Activated naive CD4-positive, alpha-beta T cell treated with anti-CD3 and anti-CD28 coated beads, Interleukin-2, amount 50 U/mL, for 16 hours (primary cell): ENCODE results near the gene PTPN21.
"Not testable (repeated sequence)": the region's sequence is repeated elsewhere in the genome, so short reads cannot be mapped to it uniquely, and the experiment has no call there.

Experiments
- DNase-seq: peaks from one replicate; pipeline ENCODE4 v3.0.0-alpha.2; 2020

PTPN21 gene

DNA sequence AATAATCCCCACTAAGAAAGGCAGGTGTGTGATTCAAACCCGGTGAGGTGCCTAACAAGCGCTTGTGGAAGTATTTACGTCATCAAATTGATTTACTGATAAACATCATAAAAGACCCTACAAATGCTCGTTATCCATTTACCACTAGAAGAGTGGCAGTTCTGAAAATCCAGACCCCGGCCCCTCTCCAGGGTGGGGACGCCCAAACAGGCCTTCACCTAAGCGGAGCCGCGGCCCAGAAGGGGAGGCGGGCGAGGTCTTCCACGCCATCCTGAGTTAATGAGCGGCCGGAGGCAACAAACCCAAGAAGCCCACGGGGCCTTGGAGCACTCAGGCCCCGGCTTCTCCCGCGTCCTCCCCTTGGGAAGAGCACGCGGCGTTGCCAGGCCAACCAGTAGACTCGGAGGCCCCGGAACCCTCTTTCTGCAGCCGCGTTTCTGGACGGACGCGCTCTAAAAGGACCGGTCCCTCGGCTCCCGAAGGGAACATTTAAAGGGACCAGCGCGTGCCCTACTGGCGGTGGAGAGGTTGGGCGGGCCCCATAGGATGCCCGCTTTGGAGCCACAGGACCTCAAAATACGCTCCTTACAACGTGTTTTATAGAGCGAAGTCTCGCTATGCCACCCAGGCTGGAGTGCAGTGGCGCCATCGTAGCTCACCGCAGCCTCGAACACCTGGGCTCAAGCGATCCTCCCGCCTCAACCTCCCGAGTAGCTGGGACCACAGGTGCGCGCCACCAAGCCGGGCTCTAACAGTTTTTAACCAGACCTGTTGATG is 3.5 kb downstream of the PTPN21 start:
- DNase-seq, result peak; percentile 60

DNA sequence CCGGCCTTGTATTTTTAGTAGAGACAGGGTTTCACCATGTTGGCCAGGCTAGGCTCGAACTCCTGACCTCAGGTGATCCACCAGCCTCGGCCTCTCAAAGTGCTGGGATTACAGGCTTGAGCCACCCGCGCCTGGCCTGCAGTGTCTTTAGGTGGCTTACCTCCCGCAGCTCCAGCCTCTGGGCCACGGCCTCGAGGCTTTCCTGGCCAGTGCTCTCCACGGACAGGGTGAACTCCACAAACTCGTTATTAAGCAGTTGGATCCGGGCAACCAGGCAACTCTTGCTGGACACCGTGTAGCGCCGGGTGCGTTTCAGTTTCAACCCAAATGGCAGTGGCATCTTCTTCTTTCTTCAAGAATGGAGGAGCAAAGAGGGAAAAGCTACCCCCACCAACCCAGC is 4.7 kb downstream of the PTPN21 start:
- no peak for DNase-seq

DNA sequence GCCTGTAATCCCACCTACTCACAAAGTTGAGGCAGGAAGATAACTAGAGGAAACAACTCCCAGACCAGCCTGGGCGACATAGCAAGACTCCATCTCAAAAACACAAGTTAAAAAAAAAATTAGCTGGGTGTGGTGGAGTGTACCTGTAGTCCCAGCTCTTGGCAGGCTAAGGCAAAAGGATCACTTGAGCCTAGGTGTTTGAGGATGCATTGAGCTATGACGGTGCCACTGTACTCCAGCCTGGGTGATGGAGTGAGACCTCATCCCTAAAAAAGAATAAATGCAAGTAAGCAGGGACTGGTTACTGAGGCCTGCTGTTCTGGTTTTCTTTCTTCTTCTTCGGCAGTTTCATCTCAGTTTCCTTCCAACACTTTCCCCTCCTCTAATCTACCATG is 7.4 kb downstream of the PTPN21 start:
- DNase-seq, result no peak

DNA sequence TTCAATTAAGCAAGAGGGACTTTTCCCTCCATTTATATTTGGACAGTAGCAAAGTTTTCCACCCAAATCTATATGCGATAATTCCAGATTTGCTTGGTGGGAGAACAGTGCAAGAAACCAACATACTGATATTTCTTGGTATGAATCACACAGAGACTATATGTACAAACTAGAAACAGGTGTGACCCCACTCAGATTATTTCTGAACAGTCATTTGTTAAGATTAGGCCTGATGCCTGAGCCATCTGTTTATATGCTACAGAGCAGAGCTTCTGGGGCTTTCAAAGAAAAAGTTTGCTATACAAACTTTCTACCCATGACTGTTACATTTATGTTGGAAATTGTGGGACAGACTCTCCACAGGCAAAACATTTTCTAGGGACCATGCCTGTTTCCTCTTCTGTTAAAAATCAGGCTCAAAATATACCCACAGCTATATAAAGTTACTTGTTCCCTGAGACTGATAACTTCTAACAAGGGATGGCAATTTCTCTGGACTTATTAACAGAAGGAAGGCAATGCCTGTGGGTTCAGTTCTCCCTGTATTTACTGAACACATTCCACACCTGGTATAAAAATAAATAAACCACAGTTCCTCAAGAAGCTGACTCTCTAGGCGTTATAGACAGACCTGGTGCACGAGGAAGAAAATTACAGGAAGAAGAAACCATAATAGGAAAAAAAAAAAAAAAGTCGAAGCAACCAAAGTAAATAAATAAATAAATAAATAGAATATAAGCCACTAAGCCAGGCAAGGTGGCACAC is 8.0 kb downstream of the PTPN21 start:
- DNase-seq, result no peak

DNA sequence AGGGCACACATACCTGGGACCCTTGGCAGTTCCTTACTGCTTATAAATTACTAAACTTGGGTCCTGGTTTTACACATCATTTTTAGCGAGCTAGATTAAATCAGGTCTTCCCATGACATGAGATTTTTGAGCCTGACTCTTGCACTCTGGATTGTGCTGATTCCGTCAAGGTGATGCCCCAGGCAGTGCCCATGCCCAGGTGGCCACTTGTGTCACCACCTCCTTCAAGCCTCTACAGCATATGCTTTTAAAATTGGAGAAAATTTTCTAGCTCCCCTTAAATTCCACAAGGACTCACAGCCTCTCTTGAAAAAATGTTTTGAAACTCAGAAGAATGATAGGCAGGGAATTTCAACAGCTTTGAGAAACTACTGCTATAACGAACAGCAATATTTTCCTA is 9.6 kb downstream of the PTPN21 start:
- no peak for DNase-seq

DNA sequence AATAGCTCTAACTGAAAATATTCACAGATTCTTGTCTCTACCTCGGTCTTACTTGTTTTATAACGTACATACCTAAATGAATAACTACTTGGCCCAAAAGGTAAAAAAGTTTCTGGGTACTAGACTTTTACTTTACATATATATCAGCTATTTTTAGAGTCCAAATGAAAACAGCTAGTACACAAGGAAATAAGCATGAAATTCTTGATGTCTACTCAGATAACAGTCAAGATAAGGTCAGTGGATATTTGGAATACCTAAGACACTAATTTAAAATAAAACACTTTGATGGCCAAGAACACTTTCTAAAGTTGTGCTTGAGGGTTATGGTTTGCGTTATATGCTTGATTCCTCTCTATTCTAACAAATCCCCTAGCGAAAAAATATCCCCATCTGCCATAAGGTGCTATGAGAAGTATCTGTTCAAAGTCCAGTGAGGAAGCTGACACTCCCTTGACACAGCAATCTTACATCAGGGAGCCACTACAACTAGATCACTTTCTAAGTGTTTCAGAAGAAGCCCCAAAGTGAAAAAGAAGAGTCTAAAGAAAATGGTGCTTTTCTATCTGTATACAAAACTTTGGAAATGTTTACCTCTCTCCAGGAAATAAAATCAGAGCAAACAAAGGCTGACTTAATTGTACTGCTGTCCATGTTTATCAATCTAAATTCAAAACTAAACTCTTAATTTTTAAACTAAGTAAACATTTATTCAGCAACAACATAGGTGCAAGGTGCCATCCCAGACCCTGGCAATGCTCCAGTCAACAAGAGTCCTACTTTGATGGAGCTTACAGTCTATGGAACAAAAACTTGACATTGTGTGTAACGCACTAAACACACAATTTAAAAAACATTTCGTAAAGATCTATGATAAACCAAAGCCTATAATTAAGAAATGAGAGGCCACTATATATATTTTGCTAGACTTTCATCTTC is 11.7 kb downstream of the PTPN21 start:
- no peak for DNase-seq

DNA sequence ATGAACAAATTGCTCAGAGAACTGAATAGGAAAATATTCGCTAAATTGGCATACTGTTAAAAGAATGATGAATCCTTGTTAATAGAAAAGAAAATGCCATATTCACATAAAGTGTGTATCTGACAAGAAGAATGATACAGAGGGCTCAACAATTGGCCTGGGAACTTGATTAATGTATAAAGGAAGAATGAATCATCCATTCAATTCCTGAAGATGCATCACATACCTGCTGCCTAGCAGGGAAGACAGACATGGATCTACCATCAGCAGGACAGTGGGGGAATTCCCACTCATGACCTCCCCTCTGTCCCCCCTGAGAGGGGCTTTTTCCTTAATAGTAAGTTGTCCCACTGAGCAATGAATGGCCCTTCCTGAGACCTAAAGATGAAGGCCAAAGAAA is 13.5 kb downstream of the PTPN21 start:
- DNase-seq, result no peak

DNA sequence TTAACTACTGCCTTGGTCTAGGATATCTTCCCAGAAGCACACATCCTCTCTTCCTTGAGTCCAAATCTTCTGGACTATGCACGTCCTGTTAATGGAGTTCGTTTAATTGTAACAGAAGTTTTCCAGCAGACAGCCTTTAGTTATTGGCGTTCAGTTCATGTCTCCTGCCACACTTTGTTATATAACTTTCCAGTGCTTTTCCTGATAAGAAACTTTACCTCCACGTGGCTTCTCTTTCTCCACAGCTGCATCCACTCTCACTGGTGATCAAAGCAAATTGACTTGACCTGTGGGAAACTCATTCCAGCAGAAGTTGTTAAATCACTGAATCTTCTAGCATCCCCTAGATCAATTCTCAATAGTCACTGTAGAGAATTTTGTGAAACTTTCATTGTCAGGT is 19.0 kb downstream of the PTPN21 start:
- no peak for DNase-seq

DNA sequence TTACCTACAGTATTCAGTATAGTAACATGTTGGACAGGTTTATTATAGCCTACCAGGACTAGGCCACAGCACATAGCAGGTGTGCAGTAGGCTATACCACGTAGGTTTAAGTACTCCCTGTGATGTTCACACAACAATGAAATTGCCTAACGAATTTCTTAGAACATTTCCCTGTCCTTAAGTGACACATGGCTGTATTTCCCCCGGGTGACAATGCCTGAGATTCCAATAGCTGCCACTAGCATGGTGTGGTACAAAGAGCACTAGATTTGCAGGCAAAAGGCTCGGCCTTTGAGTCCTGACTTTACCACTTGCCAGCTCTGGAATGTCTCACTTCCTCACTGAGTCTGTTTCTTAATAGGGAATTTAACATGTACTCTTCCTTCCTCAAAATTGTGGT is 19.7 kb downstream of the PTPN21 start:
- DNase-seq, result no peak

DNA sequence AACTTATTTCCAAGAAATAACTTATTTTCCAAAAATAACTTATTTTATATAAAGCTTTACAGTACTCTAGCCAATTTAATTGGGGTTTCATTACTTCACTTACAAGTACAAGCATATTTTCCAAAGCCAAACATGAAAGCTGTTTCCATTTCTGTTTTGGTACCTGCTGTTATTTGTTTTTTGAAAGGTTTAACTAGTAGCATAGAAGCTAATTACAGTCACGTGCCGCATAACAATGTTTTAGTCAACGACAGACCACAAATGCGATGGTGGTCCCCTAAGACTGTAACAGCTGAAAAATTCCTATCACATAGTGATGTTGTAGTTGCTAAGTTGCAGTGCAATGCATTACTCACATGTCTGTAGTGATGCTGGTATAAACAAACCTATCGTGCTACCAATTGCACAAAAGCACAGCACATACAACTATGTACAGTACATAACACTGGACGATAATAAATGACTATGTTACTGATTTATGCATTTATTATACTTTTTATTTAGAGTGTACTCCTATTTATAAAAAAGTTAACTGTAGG is 21.7 kb downstream of the PTPN21 start:
- DNase-seq, result no peak

DNA sequence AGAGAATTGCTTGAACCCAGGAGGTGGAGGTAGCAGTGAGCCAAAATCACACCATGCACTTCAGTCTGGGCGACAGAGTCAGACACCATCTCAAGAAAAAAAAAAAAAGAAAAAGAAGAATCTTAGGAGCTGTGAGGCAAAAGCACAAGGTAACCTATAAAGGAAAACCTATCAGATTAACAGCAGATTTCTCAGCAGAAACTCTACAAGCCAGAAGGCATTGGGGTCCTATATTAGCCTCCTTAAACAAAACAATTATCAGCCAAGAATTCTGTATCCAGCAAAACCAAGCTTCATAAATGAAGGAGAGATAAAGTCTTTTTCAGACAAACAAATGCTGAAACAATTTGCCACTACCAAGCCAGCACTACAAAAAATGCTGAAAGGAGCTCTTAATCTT is 24.9 kb downstream of the PTPN21 start:
- DNase-seq, result not testable (repeated sequence)

DNA sequence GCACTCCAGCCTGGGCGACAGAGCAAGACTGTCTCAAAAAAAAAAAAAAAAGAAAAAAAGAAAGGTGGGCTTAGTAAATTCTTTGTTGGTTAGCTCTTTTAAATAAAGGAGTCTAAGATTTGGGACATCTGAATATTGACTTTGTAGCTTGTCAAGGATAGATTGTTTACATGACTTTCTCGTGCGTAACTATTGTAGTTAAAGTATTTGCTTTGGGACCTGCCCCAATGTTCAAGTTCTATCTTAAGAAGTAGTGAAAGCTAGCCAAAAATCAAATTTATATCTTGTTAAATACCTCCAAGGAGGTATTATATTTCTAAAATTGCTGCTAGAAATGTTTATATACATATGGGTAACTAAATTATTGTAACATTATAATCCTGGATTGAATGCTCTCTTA is 32.4 kb downstream of the PTPN21 start:
- DNase-seq, result no peak

DNA sequence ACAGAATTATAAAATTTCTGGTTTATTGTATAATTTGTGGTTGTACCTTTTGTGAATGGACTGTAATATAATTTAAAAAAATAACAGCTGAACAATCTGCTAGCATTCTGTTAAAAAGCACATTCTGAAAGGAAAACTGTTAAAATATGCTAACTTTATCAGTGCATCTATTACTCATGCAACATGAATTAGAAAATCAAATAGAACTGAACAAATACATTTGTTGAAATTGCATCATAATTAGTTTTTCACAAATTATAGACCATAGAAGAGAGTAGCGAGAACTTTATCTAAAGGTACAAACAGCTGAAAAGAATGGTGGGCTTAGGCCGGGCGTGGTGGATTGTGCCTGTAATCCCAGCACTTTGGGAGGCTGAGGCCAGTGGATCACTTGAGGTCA is 33.0 kb downstream of the PTPN21 start:
- no peak for DNase-seq

DNA sequence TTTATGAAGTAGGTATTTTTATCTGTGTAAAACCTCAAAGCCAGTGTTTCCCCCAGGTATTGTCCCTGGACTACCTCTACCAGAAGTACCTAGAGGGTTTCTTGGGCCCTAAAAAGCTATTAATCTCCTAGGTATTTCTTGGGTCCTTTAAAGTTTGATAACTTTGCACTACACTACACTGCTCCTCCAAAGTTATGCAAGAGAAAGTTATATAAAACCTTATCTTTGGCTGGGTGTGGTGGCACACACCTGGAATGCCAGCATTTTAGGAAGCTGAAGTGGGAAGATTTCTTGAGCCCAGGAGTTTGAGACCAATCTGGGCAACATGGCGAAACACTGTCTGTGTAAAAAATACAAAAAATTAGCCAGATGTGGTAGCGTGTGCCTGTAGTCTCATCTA is 34.9 kb downstream of the PTPN21 start:
- no peak for DNase-seq

DNA sequence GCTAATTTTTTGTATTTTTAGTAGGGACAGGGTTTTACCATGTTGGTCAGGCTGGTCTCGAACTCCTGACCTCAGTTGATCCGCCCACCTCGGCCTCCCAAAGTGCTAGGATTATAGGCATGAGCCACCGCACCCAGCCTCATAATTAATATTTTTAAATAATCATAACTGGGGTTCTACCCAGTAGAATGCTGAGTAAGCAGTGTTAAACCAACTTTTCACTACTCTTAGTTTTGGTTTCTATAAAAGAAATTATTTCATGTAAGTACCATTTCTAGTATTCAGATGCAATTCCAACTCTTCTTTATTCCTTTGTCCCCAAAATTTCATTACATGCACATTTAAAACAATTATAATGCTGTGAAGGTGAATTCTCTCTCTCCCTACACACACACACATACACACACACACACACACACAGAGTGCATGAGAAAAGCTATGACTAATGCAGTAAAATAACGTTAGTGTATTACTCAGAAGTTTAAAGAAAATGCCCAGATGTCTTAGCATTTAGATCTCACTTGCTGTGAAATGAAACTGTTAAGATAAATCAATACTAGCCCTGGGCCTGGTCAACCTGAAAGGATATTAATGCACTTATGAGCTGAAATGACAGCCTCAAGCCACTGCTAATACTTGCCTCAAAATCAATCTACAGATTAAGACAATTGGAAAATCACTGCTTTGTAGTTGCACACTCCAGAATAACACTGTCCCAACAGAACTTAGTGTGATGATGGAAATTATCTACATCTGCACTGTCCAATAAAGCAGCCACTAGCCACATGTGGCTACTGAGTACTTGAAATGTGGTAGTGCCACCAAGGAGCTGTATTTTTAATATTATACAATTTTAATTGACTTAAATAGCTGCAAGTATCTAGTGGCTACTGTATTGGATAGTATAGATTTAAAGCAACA is 36.0 kb downstream of the PTPN21 start:
- DNase-seq, result no peak

DNA sequence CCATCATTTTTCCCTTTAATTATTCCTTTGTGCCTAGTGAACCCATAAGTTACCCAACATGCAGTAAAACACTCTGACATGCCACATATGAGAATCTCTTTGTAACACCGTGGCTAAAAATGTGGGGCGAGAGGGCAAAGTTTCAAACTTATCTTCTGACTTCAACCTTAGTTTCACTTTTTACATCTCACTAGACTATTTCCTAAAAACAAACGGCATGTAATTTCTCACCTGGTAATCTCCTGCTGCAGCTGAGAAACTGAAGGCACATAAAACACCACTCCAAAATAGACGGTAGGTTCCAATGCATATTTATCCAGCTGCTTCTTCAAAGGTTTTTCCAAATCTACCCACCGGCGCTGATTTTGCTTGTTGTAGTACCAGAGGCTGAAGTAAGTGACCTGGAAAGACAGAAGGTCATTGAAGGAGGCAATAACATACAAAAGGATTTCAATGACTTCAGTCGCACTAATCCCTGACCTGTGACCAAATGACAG is 37.9 kb downstream of the PTPN21 start:
- DNase-seq, result no peak

DNA sequence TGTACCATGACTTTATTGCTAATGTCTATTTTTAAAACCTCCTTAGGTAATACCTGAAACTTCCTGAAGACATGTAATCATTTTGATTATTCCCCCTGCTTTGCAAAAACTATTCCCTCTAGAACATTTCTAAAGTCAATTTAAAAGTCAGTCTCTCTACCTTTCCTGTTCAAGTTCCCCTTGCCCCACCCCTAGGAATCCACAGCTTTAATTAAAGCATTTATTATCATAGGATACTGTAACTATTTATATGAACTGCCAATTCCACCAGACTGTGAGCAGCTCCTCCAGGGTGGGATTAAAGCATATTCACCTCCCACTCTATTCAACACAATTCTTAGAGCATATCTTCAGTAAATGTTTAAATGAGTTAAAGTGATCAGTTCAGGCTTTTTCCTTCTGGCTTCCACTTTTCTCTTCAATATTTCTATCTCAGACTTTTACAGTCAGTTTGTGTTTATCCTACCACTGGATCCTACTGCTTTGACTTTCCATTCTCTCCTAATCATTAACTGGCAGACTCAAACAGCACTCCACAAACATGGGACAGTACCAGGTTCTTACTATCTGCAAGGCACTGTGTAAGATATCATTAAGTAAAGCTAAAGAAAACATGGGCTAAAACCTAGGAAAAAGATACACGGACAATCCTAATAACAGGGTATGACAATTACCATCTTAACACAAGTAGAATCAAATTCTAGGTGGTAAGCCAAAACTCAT is 39.1 kb downstream of the PTPN21 start:
- DNase-seq, result no peak

DNA sequence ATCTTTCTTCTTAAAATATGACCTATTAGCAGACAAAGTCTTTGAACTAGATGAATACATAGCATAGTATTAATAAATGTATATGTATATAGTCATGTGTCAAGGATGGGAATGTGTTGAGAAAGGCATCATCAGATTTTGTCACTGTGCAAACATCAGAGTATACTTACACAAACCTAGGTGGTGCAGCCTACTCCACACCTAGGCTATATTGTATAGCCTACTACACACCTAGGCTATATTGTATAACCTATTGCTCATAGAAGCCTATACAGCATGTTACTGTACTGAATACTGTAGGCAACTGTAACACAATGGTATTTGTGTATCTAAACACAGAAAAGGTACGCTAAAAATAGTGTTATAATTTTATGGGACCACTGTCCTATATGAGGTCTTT is 47.6 kb downstream of the PTPN21 start:
- DNase-seq, result no peak

DNA sequence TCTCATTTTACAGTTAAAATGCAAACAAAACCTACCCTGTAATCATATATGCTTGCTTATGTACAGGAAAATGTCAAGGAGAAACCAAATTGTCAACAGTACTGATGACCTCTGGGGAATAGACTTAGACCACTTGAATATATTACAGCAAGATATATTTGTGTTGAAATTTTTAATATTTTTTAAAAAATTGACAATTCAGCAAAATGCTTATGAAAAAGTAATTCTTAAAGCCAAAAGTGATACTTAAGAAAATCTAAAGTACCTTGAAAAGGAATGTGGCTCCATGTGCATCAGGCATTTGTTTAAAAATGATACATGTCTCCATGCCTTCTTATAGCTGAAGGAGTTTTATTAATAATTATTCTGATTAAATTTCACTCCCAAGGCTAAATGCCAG is 49.2 kb downstream of the PTPN21 start:
- no peak for DNase-seq

DNA sequence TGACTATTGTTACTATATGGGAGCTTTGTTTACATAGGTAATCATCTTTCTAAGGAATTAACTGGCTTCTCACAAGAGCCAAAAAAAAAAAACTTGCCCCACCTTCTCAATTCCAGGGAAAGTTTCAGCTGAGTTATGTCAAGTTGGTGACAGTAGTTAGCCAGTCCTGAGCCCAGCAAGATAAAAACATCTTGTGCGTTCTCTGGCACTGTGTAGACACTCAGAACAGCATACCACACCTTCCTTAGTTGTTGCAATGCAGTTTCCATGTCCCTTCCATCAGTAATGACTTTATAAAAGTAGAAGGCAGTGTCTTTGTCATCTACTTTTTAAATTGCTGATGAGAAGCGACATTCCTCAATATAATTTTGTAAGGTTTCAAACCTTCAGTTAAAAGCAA is 50.2 kb downstream of the PTPN21 start:
- no peak for DNase-seq

DNA sequence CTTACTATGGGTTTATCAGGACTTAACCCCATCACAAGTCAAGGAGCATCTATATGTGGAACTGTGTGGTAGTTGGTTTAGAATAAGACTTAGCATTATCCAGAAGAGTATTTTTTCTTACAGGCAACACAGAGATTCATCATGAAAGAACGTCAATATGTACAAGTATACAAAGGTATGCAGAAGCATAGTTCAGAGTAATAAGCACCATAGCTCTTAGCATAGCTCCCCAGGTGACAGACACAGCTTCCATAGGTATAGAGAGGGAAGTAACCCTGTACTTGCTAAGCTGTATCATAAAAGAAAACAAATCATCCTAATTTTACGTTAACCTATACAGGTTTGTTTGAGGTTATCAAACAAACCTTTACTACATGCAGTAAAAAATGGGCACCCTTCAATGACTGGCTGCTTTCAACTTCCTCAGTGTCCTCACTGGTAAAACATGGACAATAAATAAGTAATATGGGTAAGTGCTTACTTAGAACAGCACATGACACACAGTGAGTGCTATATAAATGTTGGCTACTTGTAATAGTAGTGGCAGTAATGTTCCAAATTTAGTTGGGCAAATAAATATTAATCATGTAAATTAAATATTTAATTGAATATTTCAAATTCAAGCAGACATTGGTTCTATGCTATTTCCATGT is 50.9 kb downstream of the PTPN21 start:
- DNase-seq, result no peak
